Kidney tubule cell (primary cell): ENCODE data around the gene GNAQ.
A peak's percentile ranks its signal among the peaks of the same experiment; 100 is the strongest.
"Not testable (repeated sequence)": the region's sequence is repeated elsewhere in the genome, so short reads cannot be mapped to it uniquely, and the experiment has no call there.

ENCODE experiments used
- DNase-seq: peaks from one replicate; pipeline ENCODE4 v3.0.0-alpha.2; 2018; ENCODE audit warnings: low spot score

Gene GNAQ

GRCh38 chr9:77876091-77876490, 155.5 kb downstream of the GNAQ start:
- DNase-seq, result peak; percentile 44

GRCh38 chr9:77872863-77873262, 158.7 kb downstream of the GNAQ start:
- DNase-seq, result no peak

DNA sequence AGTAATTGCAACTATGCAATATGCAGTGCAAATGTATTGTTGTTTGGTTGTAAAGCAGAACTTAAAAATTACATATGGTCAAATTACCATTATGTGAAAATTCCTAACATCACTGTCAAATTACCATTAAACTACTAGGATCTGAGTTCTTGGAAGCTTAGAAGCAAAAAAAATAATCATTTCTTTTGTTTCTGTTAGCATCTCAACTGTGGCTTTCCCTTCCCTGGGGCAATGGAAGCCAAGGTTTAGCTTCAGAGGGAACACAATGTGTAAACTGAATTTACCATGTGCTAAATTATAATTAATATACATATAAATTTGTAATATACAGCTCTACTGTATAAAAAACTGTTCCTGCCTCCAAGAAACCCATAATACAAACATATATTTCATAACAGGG, 159.4 kb downstream of the GNAQ start:
- DNase-seq, result no peak

- DNase-seq, result no peak
Measured at GRCh38 chr9:77871483-77871882, 160.1 kb downstream of the GNAQ start.

- no peak for DNase-seq
Measured at GRCh38 chr9:77866878-77867277, 164.7 kb downstream of the GNAQ start.

- DNase-seq, result no peak
Measured at GRCh38 chr9:77865385-77866047, 166.1 kb downstream of the GNAQ start.

- no peak for DNase-seq
Measured at GRCh38 chr9:77864211-77864889, 167.3 kb downstream of the GNAQ start.

DNA sequence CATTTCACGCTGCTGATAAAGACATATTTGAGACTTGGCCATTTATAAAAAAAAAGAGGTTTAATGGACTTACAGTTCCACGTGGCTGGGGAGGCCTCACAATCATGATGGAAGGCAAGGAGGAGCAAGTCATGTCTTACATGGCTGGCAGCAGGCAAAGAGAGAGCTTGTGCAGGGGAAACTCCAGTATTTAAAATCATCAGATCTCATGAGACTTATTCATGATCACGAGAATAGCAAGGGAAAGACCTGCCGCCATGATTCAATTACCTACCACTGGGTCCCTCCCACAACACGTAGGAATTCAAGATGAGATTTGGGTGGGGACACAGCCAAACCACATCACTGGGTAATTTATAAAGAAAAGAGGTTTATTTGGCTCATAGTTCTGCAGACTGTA, 168.0 kb downstream of the GNAQ start:
- not testable (repeated sequence) for DNase-seq

GRCh38 chr9:77860953-77861352, 170.7 kb downstream of the GNAQ start:
- DNase-seq, result not testable (repeated sequence)

- DNase-seq, result no peak
Measured at GRCh38 chr9:77857513-77858259, 173.9 kb downstream of the GNAQ start.

DNA sequence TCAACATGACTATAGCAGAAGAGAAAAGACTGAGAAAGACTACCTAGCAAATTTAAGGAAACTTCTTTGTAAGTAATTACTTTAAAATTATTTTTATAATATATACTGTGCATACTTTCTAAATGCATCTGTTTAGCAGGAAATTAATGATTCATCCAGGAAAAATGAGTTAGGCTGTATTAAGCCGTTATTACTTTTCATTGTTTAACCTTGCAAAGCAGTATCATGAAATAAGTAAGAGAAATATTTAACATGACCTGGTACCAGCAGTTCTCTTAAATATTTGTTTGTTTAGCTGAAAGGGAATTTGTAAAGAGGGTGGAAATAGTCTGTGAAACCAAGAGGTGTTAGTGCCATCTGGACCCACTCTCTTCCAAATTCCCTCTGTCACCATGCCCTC, 175.0 kb downstream of the GNAQ start:
- no peak for DNase-seq

- DNase-seq, result no peak
Measured at GRCh38 chr9:77854916-77855311, 176.7 kb downstream of the GNAQ start.

GRCh38 chr9:77854258-77854915, 177.2 kb downstream of the GNAQ start:
- no peak for DNase-seq

DNA sequence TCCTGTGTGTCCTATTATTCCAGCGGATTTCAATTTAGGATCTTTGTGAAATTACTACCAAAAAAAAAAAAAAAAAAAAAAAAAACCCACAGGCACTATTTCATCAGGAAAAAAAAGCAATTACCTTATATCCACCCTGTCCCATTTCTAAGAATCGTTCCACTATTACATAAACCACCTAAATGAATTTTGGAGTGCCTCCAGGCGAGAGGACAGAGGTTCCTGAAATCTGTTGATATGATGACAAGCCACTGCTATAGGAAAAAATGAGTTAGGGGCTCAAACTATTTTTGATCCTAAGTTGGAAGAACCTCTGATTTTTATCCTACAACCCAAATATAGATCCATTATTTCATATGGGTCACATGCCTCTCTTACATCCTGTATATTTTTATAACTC, 177.9 kb downstream of the GNAQ start:
- no peak for DNase-seq

DNA sequence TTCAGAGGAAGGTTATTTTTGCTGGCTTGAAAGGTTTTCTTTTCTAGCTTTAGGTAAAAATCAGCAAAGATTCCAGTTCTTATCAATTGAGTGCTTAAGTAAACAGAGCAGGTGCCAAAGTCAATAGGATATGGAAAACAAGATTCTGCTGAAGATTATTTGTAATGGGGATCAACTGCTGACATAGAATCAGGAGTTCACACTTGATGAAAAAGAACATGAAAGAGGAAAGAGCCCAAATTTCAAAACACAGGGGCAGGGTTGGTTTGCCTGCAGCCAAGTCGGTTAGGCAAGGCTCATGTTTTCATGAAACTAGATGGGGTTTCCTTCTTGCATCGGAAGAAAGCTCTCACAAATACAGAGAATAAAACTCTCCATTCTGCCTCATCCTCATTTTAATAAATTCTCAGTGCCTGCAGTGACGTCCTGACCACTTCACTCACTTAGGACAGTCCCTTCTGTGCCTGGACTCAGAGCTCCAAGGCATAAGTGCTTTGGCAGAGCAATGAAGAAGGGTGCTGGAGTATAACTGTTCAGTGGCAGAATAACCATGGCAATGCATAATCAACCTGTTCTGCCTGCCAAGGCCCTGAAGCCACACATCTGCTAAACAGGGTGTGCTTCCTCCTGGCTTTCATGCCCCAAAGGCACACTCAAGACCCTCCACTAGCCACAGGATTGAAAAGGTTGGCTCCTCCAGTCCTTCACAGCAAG, 179.6 kb downstream of the GNAQ start:
- DNase-seq, result no peak

DNA sequence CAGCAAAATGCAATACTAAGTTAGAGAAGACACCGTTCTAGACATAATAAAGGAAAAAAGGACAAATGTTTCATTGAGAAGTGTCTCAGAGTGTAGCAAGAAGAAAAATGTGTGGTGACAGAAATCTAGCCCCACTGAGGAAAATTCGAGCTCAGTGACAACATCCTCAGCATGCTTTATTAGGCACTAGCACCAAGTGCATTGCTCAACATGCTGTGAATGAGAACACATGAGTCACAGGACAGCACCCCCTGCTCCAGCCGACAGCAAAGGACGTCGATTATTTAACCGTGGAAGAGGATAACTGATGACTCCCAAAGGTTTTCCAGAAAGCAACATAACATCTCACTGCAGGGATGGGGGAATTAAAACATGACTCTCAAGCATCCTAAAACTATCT, 182.7 kb downstream of the GNAQ start:
- DNase-seq, result peak; percentile 66

DNA sequence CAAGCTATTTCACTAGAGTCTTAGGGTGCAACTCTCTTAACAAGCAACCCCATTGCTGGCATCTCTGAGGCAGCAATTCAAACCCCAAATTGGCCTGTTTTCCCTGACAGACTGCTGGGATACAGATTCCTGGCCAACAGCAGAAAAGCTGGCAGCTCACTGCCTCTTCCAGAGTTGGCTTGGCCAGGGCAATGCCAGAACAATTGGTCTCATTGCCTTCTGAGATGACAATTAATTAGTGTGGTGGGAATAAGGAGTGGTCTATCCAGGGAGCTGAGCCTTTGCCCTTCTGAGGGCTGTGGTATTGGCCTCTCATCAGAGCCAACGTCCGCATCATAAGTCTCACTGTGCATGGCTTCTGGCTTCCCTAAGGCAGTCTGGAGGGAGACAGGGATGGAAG, 183.2 kb downstream of the GNAQ start:
- no peak for DNase-seq

DNA sequence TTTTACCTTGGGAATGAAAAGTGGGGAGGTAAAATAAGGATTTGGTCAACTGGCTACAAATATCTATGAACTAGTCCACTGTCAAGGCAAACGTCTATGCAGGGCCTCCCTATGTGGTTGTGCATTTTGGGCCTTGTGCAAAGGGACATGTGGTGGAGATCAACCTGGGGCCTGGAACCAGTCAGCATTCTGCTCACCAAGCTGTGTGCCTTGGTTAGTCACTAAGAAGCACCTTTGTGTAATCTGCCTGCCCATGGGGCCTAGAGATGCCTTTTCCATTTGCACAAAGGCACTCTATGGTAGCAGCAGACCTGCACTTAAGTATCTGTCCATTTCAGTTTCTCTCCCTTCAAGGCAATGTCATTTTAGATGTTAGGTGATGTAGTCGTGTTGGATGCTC, 184.0 kb downstream of the GNAQ start:
- no peak for DNase-seq

GRCh38 chr9:77847059-77847499, 184.5 kb downstream of the GNAQ start:
- peak; percentile 20 for DNase-seq

GRCh38 chr9:77844415-77844814, 187.2 kb downstream of the GNAQ start:
- DNase-seq, result no peak

- DNase-seq, result no peak
Measured at GRCh38 chr9:77843871-77844155, 187.8 kb downstream of the GNAQ start.
